GM12891 (cell line): ENCODE measurements around the gene HELLS.

Source experiments
- DNase-seq: peaks from one replicate; pipeline ENCODE4 v3.0.0; 2011; ENCODE audit warnings: low spot score; ENCODE audit not compliant: insufficient read length
- FAIRE-seq: peaks from 2 replicates; lab custom pipeline; 2011; peaks lifted over from hg19 to GRCh38; lab: Jason Lieb, UNC
- PAX5 ChIP-seq: IDR thresholded peaks from 2 replicates; pipeline ENCODE4 v1.6.1; 2011; ENCODE audit warnings: low read length, moderate library complexity, mild to moderate bottlenecking; ENCODE audit not compliant: insufficient read depth, severe bottlenecking
- POLR2A ChIP-seq: IDR thresholded peaks from 2 replicates; pipeline ENCODE4 v1.6.1; 2011; ENCODE audit warnings: low read depth, low read length, control low read depth
- POLR2AphosphoS5 ChIP-seq: IDR thresholded peaks from 2 replicates; pipeline ENCODE4 v1.6.1; 2011; ENCODE audit warnings: low read depth, low read length, control low read depth
- POU2F2 ChIP-seq: IDR thresholded peaks from 2 replicates; pipeline ENCODE4 v1.6.1; 2011; ENCODE audit warnings: low read depth, mild to moderate bottlenecking, control low read depth, low read length, moderate library complexity
- SPI1 ChIP-seq: IDR thresholded peaks from 2 replicates; pipeline ENCODE4 v1.6.1; 2011; ENCODE audit warnings: low read depth, low read length, control low read depth
- TAF1 ChIP-seq: IDR thresholded peaks from 2 replicates; pipeline ENCODE4 v1.6.1; 2011; ENCODE audit warnings: low read depth, low read length, control low read depth

The HELLS gene

GRCh38 chr10:94639902-94640301 lies 94.3 kb downstream of the HELLS start:
- FAIRE-seq (no peak), DNase-seq (no peak)
- TF ChIP-seq PAX5: no peak
- TF ChIP-seq POU2F2: no peak
- no peak for TF ChIP-seq POLR2AphosphoS5
- no peak for TF ChIP-seq TAF1
- no peak for TF ChIP-seq POLR2A
- TF ChIP-seq SPI1: no peak

DNA sequence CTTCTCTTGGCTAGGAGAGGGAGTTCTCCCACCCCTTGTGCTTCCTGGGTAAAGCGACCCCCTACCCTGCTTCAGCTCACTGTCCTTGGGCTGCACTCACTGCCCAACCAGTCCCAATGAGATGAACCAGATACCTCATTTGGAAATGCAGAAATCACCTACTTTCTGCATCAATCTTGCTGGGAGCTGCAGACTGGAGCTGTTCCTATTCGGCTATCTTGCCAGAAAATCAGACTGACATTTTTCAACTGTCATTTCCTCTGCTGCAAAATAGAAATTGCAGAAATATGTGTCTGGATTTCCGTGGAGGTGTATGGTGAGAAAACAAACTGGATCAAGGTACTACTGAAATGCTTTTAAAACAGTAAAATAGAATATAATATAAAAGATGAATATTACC lies 95.0 kb downstream of the HELLS start:
- no peak for DNase-seq

GRCh38 chr10:94641480-94641879 lies 95.9 kb downstream of the HELLS start:
- TF ChIP-seq SPI1 (no peak), POLR2A (no peak), TAF1 (no peak), POU2F2 (no peak), PAX5 (no peak), POLR2AphosphoS5 (no peak)
- DNase-seq: no peak
- FAIRE-seq: no peak

More for the DNA sequence above, 95.0 kb downstream of the HELLS start:
- no peak for FAIRE-seq
- no peak for TF ChIP-seq POLR2A
- TF ChIP-seq TAF1: no peak
- TF ChIP-seq PAX5: no peak
- TF ChIP-seq POLR2AphosphoS5: no peak
- TF ChIP-seq SPI1: no peak
- no peak for TF ChIP-seq POU2F2

- DNase-seq (no peak), FAIRE-seq (no peak)
- TF ChIP-seq POLR2AphosphoS5: no peak
These were observed 98.8 kb downstream of the HELLS start for GRCh38 chr10:94644352-94644751.

DNA sequence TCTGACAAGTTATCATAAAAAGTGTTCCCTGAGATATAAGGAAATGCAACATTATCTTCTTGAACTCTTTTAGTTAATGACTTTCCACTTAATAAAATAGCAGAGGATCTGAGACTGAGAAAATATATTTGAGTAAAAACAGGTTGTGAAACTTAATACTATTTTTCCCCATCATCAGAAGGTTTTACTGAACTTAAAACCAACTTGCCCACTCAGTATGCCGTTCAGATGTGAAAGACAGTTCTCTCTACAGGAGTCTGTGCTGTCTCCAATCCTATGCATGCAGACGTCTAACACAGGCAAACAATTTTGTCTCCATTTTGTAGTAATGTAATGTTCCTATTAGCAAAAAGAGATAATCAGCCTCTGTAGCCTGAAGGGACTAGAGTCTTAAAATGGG lies 99.7 kb downstream of the HELLS start:
- no peak for FAIRE-seq
- TF ChIP-seq SPI1: peak; percentile 76
- no peak for TF ChIP-seq POLR2A

More for the DNA sequence above, 99.7 kb downstream of the HELLS start:
- peak; percentile 30 for DNase-seq
